ENCODE results near the gene UBA7.
"Not testable (repeated sequence)": the region's sequence is repeated elsewhere in the genome, so short reads cannot be mapped to it uniquely, and the experiment has no call there.

UBA7 gene

DNA sequence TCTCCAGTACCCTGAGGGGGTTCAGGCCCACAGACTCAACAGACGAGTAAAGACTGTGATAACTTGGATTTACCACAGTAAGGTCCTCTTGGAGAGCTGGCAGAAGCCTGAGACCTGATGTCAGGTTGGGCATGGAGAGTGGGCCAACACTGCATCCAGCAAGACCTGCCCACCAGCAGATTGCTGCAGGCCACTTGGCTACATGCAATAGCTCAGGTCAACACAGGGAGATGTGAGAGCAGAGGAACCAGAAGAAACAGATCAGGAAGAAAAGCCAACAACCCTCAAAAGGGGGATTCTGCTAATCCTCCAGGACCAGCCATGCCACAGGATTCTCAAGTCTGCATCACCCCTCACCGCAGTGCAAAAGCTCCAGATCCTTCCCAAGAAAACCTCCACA is 25.7 kb downstream of the UBA7 start:
- DNase-seq (ENCODE audit: extremely low read depth, low read depth) = no peak
- no peak overlapping the region for H3K4me3 ChIP-seq (replicated peaks; ENCODE audit: low read depth, low read length)
- TF ChIP-seq, protein P1, sequence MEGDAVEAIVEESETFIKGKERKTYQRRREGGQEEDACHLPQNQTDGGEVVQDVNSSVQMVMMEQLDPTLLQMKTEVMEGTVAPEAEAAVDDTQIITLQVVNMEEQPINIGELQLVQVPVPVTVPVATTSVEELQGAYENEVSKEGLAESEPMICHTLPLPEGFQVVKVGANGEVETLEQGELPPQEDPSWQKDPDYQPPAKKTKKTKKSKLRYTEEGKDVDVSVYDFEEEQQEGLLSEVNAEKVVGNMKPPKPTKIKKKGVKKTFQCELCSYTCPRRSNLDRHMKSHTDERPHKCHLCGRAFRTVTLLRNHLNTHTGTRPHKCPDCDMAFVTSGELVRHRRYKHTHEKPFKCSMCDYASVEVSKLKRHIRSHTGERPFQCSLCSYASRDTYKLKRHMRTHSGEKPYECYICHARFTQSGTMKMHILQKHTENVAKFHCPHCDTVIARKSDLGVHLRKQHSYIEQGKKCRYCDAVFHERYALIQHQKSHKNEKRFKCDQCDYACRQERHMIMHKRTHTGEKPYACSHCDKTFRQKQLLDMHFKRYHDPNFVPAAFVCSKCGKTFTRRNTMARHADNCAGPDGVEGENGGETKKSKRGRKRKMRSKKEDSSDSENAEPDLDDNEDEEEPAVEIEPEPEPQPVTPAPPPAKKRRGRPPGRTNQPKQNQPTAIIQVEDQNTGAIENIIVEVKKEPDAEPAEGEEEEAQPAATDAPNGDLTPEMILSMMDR (IDR thresholded peaks at IDR 0.05; ENCODE audit: low read depth, low read length, missing control alignments) = no peak

DNA sequence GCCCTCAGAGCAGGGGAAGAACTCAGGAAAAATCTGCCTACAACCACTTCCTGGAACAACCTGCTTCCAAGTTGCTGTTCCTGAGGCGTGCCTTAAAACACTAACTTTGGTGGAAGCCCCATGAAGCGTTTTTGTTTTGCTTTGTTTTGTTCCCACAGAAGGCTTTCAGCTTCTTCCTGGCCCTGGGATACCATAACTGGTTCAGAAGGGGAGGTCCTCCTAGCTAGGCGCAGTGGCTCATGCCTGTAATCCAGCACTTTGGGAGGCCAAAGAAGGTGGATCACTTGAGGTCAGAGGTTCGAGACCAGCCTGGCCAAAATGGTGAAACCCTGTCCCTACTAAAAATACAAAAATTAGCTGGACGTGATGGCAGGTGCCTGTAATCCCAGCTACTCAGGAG is 26.2 kb downstream of the UBA7 start:
- TF ChIP-seq, protein P1 (IDR thresholded peaks at IDR 0.05; ENCODE audit: low read depth, low read length, missing control alignments) = no peak
- H3K4me3 ChIP-seq (replicated peaks; ENCODE audit: low read depth, low read length) = no peak overlapping the region
- DNase-seq (ENCODE audit: extremely low read depth, low read depth) = no peak

DNA sequence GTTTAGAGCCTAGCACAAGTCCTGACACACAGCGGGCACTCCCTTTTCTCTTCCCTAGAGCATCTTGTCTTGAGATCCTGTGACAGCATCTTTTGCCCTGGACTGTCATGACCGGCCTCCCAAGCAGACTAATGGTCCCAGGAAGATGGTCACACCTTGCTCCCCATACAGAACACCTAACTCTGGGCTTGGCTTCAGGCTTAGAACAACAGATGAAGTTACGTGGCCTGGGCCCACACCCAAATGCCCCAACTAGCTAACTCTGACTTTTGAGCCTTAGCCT is 26.6 kb downstream of the UBA7 start:
- no peak for DNase-seq (ENCODE audit: extremely low read depth, low read depth)
- TF ChIP-seq, protein P1 (IDR thresholded peaks at IDR 0.05; ENCODE audit: low read depth, low read length, missing control alignments) = no peak
- H3K4me3 ChIP-seq (replicated peaks; ENCODE audit: low read depth, low read length) = peak overlapping the region; percentile 93; the same call in 1 of the 2 replicates

DNA sequence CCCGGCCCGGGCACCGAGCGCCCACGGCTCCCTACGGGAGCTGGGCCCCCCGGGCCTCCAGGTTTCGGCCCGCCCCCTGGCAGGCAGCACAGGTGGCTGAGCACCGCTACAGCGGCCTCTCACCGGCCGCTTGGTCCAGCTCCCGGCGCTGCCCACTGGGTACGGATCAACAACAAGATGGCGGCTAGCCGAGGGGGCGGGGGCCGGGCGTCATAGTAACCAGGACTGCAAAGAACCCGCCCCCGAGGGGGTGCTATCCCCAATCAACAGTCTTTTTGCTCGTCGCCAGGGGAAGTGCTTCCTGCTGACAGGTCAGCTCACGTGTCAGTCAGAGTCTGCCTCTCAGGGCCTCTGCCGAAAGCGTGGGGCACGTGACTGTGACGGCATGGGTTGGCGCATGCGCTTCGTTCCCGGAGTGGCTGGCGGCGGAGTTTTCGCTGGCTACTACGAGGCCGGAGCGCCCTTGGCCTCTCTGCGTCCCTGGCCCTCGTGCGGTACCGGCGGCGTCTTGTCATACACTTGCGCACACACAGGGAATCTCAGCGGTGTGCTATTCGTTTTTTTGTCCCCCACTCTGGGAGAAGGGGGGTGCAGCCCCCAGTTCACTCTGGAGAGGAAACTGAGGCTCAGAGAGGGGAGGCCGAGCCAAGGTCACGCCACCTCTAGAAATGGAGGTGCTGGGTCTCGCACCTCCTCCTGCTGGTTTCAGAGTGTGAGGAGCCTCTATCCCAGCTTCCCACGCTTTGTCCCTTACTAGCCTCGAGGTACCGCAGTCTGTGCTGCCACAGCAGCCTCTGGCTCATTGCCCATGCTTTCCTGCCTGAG is 27.2 kb downstream of the UBA7 start, which contains the start of gene IP6K1:
IP6K1 (minus strand) TSS at position 186 of the 825 bp plus-strand sequence. CDS start 38,502 bp downstream, outside the sequence.
- TF ChIP-seq, protein P1 (IDR thresholded peaks at IDR 0.05; ENCODE audit: low read depth, low read length, missing control alignments) = no peak
- H3K4me3 ChIP-seq (replicated peaks; ENCODE audit: low read depth, low read length) = peak within 1 kb of the TSS; percentile 93
- peak; percentile 100 for DNase-seq (ENCODE audit: extremely low read depth, low read depth)

DNA sequence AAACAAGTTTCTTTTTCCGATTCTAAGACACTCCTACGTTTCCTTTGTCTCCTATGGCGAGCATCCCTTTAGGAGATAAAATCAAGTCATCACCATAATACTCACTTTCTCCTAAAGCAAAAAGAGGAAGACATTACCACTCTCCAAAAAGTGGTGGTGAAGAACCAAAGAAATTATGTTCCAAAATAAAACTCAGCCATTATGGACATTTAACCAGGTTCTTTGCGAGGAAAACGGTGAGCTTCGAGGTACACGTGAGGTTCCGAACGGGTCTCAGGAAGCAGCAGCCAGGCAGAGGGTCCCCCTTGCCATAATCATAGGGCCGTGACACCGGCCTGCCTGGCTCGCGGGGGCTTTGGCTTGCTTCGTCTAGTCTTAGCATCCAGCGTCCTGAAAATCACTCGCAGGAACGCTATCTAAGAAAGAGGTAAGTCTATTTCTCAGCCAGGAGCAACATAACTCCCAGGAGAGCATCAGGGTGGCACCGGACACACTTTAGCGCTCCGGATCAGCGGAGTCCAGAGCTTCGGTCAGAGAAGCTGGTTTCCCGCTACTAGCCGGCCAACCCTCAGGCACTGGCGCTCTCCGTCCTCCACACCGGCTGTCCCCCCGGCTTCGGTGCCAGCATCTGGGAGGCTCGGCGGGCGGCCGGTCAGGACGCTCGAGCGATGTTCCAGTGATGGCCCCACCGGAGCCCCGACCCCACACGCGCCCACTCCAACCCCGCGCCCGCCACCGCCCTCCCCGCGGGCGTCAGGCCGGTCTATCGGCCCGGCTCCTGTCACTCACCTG is 28.0 kb downstream of the UBA7 start:
- peak overlapping the region; percentile 93 for H3K4me3 ChIP-seq (replicated peaks; ENCODE audit: low read depth, low read length)
- TF ChIP-seq, protein P1 (IDR thresholded peaks at IDR 0.05; ENCODE audit: low read depth, low read length, missing control alignments) = no peak
- DNase-seq (ENCODE audit: extremely low read depth, low read depth) = no peak

DNA sequence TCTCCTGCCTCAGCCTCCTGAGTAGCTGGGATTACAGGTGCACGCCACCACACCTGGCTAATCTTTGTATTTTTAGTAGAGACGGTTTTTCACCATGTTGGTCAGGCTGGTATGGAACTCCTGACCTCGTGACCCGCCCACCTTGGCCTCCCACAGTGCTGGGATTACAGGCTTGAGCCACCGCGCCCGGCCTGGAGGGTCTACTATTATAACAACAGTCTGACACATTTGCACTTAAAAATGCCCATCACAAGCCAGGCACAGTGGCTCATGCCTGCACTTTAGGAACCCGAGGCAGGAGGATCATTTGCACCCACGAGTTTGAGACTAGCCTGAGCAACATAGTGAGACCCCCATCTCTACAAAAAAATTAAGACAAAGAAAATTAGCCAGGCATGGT is 31.5 kb downstream of the UBA7 start:
- not testable (repeated sequence) for DNase-seq (ENCODE audit: extremely low read depth, low read depth); H3K4me3 ChIP-seq (replicated peaks; ENCODE audit: low read depth, low read length)

All from HFF-Myc (cell line).